Fibroblast of pulmonary artery (primary cell): ENCODE results near the gene CD24.

Experiments used
- DNase-seq: peaks from one replicate; pipeline ENCODE4 v3.0.0-alpha.2; 2010; ENCODE audit warnings: low read depth
- H3K4me3 ChIP-seq: replicated peaks from 2 replicates; pipeline ENCODE4 v1.5.1; 2011; ENCODE audit warnings: low read depth, mild to moderate bottlenecking, control low read depth, low read length, moderate library complexity
- TF ChIP-seq, protein P1 (sequence below): IDR thresholded peaks from 2 replicates; pipeline ENCODE4 v1.5.1; 2011; ENCODE audit warnings: mild to moderate bottlenecking, control low read depth, low read length, inconsistent platforms; ENCODE audit errors: missing control alignments

CD24 gene

DNA sequence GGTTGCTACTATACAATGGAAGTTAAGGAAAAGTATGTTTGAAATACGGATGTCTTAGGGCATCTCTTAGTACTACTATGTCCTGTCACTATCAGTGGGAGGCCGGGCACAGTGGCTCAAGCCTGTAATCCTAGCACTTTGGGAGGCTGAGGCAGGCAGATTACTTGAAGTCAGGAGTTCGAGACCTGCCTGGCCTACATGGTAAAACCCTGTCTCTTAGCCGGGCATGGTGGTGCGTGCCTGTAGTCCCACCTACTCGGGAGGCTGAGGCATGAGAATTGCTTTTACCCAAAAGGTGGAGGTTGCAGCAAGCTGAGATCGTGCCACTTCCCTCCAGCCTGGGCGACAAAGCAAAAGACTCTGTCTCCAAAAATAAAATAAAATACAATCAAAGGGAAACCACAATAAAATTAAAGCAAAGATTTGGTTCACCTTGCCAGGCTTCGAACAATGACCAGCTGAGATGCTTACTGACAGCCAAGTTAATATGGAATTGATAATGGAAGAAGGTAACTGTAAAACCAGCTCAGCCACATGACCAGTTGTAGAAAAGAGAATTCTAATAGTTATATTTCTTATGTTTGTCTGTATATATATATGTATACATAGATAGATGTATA lies 6.5 kb downstream of the CD24 start:
- no peak for DNase-seq
- no peak overlapping the region for H3K4me3 ChIP-seq
- TF ChIP-seq, protein P1, sequence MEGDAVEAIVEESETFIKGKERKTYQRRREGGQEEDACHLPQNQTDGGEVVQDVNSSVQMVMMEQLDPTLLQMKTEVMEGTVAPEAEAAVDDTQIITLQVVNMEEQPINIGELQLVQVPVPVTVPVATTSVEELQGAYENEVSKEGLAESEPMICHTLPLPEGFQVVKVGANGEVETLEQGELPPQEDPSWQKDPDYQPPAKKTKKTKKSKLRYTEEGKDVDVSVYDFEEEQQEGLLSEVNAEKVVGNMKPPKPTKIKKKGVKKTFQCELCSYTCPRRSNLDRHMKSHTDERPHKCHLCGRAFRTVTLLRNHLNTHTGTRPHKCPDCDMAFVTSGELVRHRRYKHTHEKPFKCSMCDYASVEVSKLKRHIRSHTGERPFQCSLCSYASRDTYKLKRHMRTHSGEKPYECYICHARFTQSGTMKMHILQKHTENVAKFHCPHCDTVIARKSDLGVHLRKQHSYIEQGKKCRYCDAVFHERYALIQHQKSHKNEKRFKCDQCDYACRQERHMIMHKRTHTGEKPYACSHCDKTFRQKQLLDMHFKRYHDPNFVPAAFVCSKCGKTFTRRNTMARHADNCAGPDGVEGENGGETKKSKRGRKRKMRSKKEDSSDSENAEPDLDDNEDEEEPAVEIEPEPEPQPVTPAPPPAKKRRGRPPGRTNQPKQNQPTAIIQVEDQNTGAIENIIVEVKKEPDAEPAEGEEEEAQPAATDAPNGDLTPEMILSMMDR = no peak

DNA sequence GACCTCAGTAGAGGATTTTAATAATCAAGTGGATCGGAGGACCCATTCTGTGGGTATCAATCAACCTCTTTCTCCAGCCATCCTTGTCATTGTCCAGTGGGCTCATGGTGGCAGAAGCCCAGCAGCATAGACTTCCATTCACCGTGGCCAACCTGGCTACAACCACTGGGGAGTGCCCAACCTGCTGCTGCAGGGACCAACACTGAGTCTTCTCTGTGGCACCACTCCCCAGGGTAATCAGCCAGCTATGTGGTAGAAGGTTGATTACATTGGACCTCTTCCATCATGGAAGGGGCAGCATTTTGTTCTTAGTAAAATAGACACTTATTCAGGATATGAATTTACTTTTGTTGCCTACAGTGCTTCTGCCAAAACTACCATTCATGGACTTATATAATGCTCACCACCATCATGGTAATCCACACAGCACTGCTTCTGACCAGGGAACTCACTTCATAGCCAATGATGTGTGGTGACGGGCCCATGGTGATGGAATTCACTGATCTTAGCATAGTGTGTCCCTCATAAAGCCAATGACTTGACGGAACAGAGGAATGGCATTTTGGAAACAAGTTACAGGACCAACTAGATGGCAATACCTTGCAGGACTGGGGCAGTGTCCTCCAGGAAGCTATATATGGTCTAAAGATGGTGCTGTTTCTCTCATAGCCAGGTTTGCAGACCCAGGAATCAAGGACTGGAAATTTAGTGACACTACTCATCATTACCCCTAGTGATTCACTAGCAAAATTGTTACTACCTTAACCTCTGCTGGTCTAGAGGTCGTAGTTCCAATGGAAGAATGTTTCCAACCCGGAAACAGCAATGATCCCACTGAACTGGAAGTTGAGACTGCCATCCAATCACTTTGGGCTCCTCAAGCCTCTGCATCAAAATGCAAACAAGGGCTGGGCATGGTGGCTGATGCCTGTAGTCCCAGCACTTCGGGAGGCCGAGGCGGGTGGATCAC lies 7.6 kb downstream of the CD24 start:
- TF ChIP-seq, protein P1 = no peak
- H3K4me3 ChIP-seq = no peak overlapping the region
- DNase-seq = no peak

DNA sequence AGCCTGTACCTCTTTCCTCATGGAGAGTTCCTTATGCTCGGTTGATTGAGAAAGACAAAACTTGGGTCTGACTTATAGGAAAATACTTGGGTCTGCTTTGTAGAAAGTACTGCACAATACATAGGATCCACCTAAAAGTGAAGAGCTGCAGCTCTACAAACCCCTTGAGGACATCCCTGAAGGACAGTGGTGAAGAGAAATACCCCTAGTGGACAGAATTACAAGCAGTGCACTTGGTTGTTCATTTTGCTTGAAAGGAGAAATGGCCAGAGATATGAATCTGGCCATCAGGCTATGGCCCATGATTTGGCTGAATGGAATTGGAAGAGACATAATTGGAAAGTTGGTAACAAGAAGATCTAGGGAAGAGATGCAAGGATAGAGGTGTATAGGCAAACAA lies 8.3 kb downstream of the CD24 start:
- TF ChIP-seq, protein P1 = no peak
- DNase-seq = no peak
- no peak overlapping the region for H3K4me3 ChIP-seq

DNA sequence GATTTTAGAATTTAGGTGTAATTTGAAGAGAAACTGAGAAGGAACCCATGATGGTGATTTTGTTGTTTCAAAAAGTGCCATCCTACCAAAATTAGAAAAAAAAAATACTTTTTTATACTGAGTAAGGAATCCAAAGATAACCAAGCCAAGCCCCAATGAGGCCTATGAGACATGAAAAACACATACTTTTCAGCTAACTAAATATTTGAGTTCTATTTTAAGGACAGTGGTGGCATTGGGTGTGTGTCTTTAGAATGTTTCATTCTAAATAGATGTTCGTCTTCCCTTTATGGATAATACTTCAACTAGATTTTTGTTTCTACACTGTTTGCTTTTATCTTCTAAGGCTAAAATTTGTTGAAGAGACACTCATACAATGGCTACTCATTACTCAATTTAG lies 9.6 kb downstream of the CD24 start:
- TF ChIP-seq, protein P1 = no peak
- no peak overlapping the region for H3K4me3 ChIP-seq
- DNase-seq = no peak

DNA sequence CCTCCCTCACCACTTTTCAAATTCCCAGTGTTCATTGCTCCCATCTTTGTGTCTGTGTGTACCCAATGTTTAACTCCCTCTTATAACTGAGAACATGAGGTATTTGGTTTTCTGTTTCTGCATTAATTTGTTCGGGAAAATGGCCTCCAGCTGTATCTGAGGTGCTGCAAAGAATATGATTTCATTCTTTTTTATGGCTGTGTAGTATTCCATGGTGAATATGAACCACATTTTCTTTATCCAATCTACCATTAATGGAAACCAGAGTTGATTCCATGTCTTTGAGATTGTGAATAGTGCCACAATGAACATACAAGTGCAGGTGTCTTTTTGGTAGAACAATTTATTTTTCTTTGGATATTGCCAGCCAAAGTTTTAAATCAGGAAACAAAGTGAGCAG lies 10.4 kb downstream of the CD24 start:
- DNase-seq = no peak
- no peak overlapping the region for H3K4me3 ChIP-seq
- TF ChIP-seq, protein P1 = no peak

DNA sequence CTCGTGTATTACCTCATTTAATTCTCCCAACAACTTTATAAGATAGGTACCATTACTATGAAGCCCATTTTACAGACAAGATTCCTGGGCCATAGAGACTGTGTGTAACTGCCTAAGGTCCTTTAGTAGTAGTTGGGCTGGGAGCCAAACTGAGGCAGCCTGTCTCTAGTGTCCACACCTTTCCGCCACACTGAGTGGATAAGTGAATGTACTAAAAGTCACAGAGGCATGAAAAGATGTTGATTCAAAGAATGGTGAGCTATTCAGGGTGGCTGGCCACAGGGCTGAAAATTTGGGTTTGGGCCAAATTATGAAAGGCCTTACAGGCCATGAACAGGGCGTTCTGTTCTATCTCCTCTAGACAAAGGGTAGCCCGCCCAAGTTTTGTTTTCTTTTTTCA lies 11.0 kb downstream of the CD24 start:
- no peak for DNase-seq
- no peak overlapping the region for H3K4me3 ChIP-seq

More for the DNA sequence above, 11.0 kb downstream of the CD24 start:
- TF ChIP-seq, protein P1 = no peak
